ENCODE results near the gene HGF. TPM values are rescaled to one million over a fixed set of nuclear protein-coding genes. Genes with fewer than 3 reads are reported as not detected.

HGF gene
- total and polyA plus RNA-seq, 2 of the 8 experiments (the other 6 are each of a cell fraction or from before 2014, with no cell fraction given) = 0.05 to 0.60 TPM

DNA sequence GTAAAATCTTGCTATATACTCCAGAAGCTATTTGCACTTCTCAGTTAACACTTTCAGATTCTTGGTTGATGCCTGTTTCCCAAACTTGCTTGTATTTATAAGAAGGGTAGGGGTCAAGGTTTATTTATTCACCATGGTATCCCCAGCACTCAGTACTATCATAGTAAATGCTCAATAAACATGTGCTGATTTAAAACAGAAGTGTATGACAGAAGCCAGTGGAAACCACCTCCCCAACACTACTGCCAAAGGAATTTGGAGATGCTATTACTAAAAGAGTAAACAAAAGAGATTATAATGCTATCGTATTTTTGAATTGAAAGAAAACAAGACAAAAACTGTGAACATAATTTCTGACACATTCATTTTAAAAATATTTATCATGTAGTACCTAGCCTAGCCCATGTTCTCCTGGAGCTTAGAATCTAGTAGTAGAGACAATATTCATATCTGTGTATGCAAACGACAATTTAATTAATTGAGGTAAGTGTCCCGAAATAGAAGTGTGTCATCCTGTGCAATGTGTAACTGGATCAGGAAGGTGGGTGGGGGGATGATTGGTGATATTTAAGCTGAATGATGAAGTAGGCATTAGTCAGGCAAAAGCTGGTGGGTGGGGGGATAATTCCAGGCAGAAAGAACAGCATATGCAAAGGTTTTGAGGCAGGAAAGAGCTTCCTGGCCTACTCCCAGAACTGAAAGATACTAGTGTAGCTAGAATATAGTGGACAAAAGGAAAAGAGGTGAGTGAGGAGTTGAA lies 77.5 kb downstream of the HGF start:
- no peaks in the 10 kb centered on the region for H3K36me3 ChIP-seq (ENCODE audit: control insufficient read depth in 2 of 4, insufficient read depth in 4 of 4, low read length in 3 of 4)
- no peak overlapping the region for H4K5ac ChIP-seq (ENCODE audit: insufficient read length, low read depth, low read length)
- no peak overlapping the region for H2BK20ac ChIP-seq (ENCODE audit: low read length)
- no peak for DNase-seq (ENCODE audit: low read depth in 1 of 2, low spot score in 2 of 2)
- no peak overlapping the region for H3K23ac ChIP-seq (ENCODE audit: insufficient read length)
- H3K4me3 ChIP-seq (ENCODE audit: extremely low read depth in 1 of 4, insufficient read depth in 2 of 4, low read depth in 3 of 4, low read length in 4 of 4) = no peak overlapping the region
- no peak overlapping the region for H3K14ac ChIP-seq (ENCODE audit: insufficient read length)
- H3K79me1 ChIP-seq (ENCODE audit: low read depth, low read length) = no peaks in the 10 kb centered on the region
- ChIA-PET POLR2A (ENCODE audit: partially characterized antibody) (no interaction called here), CTCF (ENCODE audit: partially characterized antibody) (interaction anchor here (0.7 to 1.0 kb wide), 2 partner anchors 68 to 192 kb away, joined by 3 to 4 read pairs; no protein-coding TSS in a partner anchor)
- no peak overlapping the region for H3K4me2 ChIP-seq (ENCODE audit: insufficient read depth in 1 of 2, low read depth in 2 of 2, low read length in 2 of 2)
- no peak overlapping the region for H2AK5ac ChIP-seq (ENCODE audit: low read depth, low read length)
- H2BK12ac ChIP-seq (ENCODE audit: low read depth, low read length) = no peak overlapping the region
- H3K27ac ChIP-seq (ENCODE audit: low read depth, low read length) = no peak overlapping the region
- no peak overlapping the region for H4K91ac ChIP-seq (replicated peaks; ENCODE audit: insufficient read length, low read length)
- WGBS, 2 experiments (ENCODE audit: extremely low coverage in 1 of 2, insufficient coverage in 1 of 2, insufficient read length in 1 of 2, insufficient replicate concordance in 2 of 2, low coverage in 1 of 2, low lambda C conversion rate in 2 of 2, missing lambda C conversion rate in 1 of 2) = 81% methylated on average over 3 of the region's 3 CpGs; no CpG with 5 or more reads in 1 of the 2 experiments
- H2BK120ac ChIP-seq (replicated peaks; ENCODE audit: low read depth, low read length) = no peak overlapping the region
- H2AFZ ChIP-seq (ENCODE audit: low read length) = no peak overlapping the region
- no peak overlapping the region for H4K8ac ChIP-seq (ENCODE audit: extremely low read depth, insufficient read depth, low read length)
- H3K27me3 ChIP-seq (replicated peaks in 1 of 4; ENCODE audit: control insufficient read depth in 3 of 4, extremely low read depth in 1 of 4, insufficient read depth in 3 of 4, low read length in 3 of 4) = no peaks in the 10 kb centered on the region
- H2BK5ac ChIP-seq (ENCODE audit: low read depth, low read length) = no peak overlapping the region
- no peak overlapping the region for H3K4ac ChIP-seq (replicated peaks; ENCODE audit: insufficient read length, low read depth, low read length)
- no peaks in the 10 kb centered on the region for H4K20me1 ChIP-seq (replicated peaks in 1 of 2; ENCODE audit: control insufficient read depth in 1 of 2, insufficient read depth in 2 of 2, low read length in 2 of 2)
- peaks cover 0 to 11% (median 7%) of the 10 kb centered on the region in 4 experiments; a peak in 3 of 7 replicates for H3K4me1 ChIP-seq (replicated peaks in 1 of 4; ENCODE audit: control insufficient read depth in 3 of 4, insufficient read depth in 4 of 4, low read length in 3 of 4)
- no peak overlapping the region for H3K9ac ChIP-seq (replicated peaks in 1 of 4; ENCODE audit: extremely low read depth in 1 of 4, low read depth in 3 of 4, low read length in 3 of 4)
- no peaks in the 10 kb centered on the region for H3K9me3 ChIP-seq (ENCODE audit: insufficient read depth in 2 of 2, low read depth in 1 of 2, low read length in 1 of 2)
- H3K79me2 ChIP-seq (ENCODE audit: control insufficient read depth in 1 of 2, insufficient read depth in 2 of 2, low read length in 2 of 2) = no peaks in the 10 kb centered on the region
- no peak overlapping the region for H3K18ac ChIP-seq (ENCODE audit: extremely low read depth, low read length)
- FAIRE-seq = no peak
- H2BK15ac ChIP-seq (ENCODE audit: low read length) = no peak overlapping the region; the same call in 1 of the 2 replicates
- H3K23me2 ChIP-seq (ENCODE audit: low read depth, low read length) = no peaks in the 10 kb centered on the region; the same call in 1 of the 2 replicates
- no peak overlapping the region for H3K56ac ChIP-seq (replicated peaks; ENCODE audit: insufficient read length, low read depth, low read length)
- no peak for TF ChIP-seq POLR2A (IDR thresholded peaks at IDR 0.05; ENCODE audit: control extremely low read depth in 1 of 2, low read depth in 2 of 2, low read length in 2 of 2)
- no peak for TF ChIP-seq HDAC6 (IDR thresholded peaks at IDR 0.05; ENCODE audit: low read depth, low read length)
- TF ChIP-seq PHF8 (conservative IDR thresholded peaks at IDR 0.05; ENCODE audit: low read depth, low read length) = no peak
- TF ChIP-seq EZH2 (IDR thresholded peaks at IDR 0.05; ENCODE audit: low read depth, low read length, severe bottlenecking) = no peak
- no peak for TF ChIP-seq GABPA (IDR thresholded peaks at IDR 0.05; ENCODE audit: borderline replicate concordance, insufficient read depth, low read length)
- no peak for TF ChIP-seq EGR1 (IDR thresholded peaks at IDR 0.05; ENCODE audit: borderline replicate concordance, low read depth, low read length)
- TF ChIP-seq CHD2 (IDR thresholded peaks at IDR 0.05; ENCODE audit: low read length) = no peak
- TF ChIP-seq TCF12 (IDR thresholded peaks at IDR 0.05; ENCODE audit: low read depth, low read length) = no peak
- TF ChIP-seq YY1 (IDR thresholded peaks at IDR 0.05; ENCODE audit: low read depth, low read length) = no peak
- TF ChIP-seq POLR2AphosphoS5 (IDR thresholded peaks at IDR 0.05; ENCODE audit: low read depth, low read length) = no peak
- no peak for TF ChIP-seq HDAC2 (IDR thresholded peaks at IDR 0.05; ENCODE audit: borderline replicate concordance in 1 of 2, low read depth in 2 of 2, low read length in 2 of 2)
- no peak for TF ChIP-seq RBBP5 (IDR thresholded peaks at IDR 0.05; ENCODE audit: borderline replicate concordance, low read depth, low read length)
